Right lung (tissue), 5 donors: ENCODE results near the gene ANXA2R. TPM values are rescaled to one million over a fixed set of nuclear protein-coding genes. Genes with fewer than 3 reads are reported as not detected.
"Not testable (repeated sequence)": the region's sequence is repeated elsewhere in the genome, so short reads cannot be mapped to it uniquely, and the experiment has no call there.

Source experiments
- DNase-seq, 2 donors: peaks; one replicate each; pipeline ENCODE4 v3.0.0-alpha.2; 2013
- polyA plus RNA-seq, 5 donors: library from polyadenylated mRNA; unstranded; fragments of 120-200 nt; gene quantifications; one replicate each; pipeline versions ENCODE4 v1.2.1 to v1.2.3, GENCODE V29; 2013; ENCODE audit warnings: inconsistent platforms in 1 of 5, low replicate concordance in 1 of 5; ENCODE audit not compliant: insufficient read length in 5 of 5, insufficient read depth in 1 of 5

The ANXA2R gene
- polyA plus RNA-seq, 5 donors: 1.1 to 2.4 (median 2.2) TPM

DNA sequence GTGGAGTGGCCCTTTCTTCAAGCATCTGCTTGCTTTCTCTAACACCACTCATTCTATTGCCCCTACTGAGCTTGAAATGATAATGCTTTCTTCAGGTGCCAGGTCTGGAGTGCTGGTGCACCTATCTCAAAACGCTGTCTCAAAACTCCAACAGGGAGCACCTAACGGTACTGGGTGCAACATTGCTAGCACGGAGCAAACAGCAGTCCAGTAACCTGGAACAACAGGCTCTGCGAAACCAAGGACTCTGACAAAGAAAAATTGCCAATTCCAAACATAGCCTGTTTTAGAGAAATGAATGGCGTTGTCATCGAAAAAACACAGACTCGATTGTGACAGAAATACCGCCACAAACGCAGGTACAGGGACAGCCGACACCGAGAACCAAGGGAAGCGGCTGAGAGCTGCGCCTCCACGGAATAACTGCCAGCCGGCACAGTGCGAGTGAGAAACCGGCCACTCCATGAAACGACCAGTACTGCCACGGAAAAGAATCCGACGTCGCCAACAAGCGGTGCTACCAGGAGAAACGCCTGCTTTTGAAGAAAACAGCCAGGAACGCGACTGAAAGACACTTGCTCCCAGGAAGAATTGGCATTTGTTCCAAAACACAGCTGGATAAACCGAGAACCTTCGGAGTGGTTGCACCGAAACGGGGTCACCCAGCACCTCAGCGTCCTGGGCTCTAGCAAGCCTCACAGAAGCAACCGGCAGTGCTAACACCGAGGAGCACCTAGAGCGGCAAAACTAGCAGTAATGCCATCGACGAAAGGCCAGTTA, 3.1 kb downstream of the ANXA2R start:
- peak; percentile 37 to 45 for DNase-seq

GRCh38 chr5:43036409-43036808, 3.7 kb downstream of the ANXA2R start:
- DNase-seq: no peak

GRCh38 chr5:43034591-43034968, 5.5 kb downstream of the ANXA2R start:
- DNase-seq: no peak

DNA sequence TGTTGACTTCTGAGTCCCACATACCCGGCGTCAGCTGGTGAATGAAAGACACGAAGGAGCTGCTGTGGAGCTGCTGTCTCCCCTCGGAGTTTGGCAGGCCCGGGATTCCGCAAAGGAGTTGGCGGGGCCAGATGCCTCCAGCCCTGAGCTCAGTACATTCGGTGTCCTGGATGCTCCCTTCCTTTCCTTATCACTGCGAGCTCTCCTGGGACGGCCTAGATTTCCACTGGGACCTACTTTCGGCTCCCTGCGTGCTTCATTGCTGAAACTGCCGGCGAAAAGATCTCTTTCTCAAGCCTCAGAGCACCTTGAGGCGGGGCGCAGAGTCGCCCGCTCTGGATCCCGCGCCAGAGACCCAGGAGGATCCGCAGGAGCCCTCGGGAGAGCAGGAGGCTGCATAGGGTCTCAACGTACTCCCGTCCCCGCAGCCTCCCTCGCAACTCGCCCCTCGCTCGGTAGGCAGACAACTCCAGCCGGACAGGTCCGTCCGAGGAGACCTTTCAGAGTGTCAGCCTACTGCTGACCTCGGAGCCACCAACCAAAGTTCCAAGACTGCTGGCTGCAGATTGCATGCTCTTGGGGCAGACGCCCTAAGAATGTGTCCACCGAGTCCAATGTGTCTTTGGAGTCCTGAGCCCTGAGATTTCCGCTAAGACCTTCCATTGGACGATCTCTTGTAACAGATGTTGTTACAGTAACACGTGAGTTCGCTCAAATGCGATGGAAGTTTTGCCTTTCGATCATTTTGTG, 6.1 kb downstream of the ANXA2R start:
- no peak for DNase-seq

DNA sequence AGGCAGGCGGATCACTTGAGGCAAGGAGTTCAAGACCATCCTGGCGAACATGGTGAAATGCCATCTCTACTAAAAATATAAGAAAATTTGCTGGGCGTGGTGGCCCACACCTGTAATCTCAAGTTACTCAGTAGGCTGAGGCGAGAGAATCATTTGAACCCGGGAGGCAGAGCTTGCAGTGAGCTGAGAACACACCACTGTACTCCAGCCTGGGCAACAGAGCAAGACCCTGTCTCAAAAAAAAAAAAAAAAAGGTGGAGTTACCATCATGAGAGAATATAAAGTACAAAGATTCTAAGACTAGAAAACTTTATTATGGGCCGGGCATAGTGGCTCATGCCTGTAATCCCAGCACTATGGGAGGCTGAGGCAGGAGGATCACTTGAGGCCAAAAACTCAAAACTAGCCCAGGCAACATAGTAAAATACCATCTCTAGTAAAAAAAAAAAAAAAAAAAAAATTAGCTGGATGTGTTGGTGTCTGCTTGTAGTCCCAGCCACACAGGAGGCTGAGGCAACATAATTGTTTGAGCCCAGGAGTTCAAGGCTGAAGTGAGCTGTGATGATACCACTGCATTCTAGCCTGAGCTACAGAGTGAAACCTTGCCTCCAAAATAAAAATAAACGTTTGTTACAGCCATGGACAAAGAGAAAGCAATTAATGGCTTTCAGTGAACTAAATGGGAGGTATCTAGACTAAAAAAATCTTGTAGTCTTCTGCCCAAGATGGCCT, 12.9 kb downstream of the ANXA2R start:
- DNase-seq: no peak

- DNase-seq: not testable (repeated sequence)
Observed at GRCh38 chr5:43025184-43025950, 14.8 kb downstream of the ANXA2R start.

GRCh38 chr5:43024217-43024616, 15.9 kb downstream of the ANXA2R start:
- no peak for DNase-seq

DNA sequence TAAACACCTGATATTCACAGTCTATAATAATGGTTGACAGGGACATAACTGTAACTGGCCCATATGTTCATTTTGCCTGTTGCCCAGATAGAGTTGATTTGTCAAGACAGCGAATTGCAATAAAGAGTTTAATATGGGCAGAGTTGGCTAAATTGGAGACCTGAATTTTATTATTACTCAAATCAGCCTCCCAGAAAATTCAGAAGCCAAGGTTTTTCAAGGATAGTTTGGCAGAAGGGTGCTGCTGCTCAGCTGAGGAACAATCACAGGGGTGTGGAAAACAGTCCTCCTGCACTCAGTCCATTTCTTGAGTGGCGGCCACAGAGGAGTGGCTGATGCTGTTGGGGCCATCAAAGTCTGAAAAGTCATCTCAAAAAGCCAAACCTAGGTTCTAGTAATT, 19.0 kb downstream of the ANXA2R start:
- no peak for DNase-seq

GRCh38 chr5:43020399-43020746, 19.7 kb downstream of the ANXA2R start:
- no peak for DNase-seq

- peak; percentile 57 to 58 for DNase-seq
Observed at GRCh38 chr5:43019614-43020398, 20.3 kb downstream of the ANXA2R start.

- DNase-seq: no peak
Observed at GRCh38 chr5:43019291-43019613, 20.9 kb downstream of the ANXA2R start.

DNA sequence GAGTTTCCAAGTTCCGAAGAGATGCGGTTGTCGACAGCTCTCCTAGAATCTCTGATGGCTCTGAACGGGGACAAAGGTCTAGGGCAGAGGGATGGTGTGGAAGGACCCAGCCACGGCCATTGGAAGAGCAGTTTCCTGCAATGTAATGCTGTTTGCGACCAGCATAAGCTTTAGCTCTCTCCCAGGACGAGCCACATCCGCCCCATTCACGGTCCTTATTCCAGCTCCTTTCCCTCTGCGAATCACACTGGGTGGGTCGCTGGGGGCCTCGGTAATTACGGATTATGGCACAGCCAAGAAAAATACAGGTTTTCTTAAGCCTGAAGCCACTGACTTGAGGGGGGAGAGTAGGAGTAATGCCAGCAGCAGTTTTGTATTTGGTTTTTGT, 22.7 kb downstream of the ANXA2R start:
- DNase-seq: peak in 1 of 2 donors; percentile 29

DNA sequence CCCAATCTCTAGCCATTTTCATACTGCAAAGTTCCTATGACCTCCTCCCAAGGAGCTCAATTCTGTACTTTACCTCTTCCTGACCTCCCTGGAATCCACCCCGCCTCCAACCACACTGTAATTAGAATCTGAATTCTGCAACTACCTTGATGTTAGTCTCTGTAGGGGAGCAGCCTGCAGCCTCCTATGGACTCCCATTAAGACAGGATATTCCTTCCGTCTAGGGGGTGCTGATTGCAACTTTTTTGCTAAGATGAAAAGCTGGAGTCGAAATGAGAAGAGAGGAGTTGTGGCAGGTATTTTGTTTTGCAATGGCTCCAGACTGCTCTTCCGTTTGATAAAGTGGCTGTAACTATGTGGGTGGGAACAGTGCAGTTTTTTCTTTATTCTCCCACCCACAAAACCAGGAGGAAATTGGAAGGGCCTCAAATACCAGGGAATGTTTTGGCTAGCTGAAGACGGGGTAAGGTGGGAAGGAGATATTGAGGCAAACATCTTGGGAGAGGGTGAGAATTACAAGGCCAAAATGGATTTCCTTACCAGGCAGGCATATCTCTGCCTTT, 23.8 kb downstream of the ANXA2R start:
- no peak for DNase-seq

- DNase-seq: no peak
Observed at GRCh38 chr5:43014522-43014921, 25.6 kb downstream of the ANXA2R start.

- no peak for DNase-seq
Observed at GRCh38 chr5:43010935-43011315, 29.2 kb downstream of the ANXA2R start.

DNA sequence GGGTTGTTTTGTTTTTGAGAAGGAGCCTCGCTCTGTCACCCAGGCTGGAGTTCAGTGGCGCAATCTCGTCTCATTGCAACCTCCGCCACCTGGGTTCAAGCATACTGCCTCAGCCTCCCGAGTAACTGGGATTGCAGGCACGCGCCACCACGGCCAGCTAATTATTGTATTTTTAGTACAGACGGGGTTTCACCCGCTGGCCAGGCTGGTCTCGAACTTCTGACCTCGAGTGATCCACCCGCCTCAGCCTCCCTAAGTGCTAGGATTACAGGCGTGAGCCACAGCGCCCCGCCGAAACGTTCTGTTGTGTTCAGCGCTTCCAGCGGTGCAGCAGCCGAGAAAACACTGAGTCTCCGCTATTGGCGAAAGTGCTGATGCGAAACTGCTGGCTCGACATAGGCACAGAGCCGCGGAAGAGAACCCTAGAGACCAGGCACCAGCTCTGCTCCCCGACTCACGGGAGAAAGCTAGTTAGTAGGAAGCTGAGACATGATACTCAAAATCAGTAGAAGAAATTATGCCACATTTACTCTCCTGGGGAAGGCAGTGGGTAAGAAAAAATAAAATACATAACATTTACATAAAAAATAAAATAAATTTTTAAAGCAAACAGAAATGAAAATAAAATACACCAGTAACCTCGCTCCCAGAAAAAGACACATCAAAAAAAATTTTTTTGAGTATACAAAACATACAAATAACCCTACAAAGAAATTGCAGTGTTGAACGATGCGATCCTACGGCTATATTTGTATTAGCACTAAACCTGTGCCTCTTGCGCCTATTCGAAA, 31.6 kb downstream of the ANXA2R start:
- DNase-seq: peak; percentile 77 to 81

DNA sequence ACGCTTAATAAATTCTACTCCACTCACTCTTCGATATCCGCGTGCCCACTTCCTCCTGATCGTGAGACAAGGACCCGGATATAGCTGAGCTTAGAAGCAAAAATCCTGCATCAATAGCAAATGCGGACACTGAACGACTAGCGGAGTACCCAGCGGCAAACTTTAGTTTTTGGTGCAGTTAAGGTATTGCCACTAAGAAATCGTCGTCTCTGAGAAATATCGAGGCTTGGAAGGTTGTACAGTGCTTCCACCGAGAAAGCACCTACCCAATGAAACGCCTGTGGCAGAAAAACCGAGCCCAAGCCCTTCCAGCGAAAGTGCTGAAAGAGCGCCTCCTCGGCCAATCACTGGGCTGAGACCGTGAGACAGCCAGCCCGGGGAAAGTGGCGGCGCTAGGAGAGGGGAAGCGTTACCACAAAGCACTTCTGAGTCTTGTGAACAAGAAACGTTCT, 32.2 kb downstream of the ANXA2R start:
- peak in 1 of 2 donors; percentile 63 for DNase-seq

DNA sequence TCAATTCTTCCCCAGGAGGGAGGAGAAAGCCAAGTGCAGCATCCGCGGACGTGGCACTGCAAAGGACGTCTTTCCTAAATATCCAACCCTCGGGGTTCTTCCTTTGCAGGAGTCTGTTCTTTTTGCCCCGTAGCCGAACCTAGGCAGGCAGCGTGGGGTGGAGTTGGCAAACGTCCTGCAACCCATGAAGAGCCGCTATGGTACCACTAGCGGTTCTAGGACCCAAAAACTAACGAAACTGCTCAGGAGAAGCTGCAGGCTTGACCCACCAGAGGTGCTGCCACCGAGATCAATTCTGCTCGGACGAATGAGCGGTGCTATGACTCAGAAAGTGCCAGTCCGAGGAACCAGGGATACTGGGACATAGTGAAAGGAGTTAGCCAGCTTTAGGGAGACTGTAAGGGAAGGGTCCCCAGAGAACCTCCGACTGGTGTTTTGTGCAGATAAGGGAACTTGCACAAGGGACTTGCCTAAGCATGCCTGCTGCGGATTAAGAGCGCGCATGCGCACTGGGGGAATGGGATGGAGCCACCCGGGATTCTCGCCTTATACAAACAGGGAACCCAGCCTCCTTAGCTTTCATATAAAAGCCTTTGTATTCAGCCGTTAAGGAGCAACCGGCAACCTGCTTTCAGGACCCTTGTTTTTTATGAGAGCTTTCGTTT, 32.7 kb downstream of the ANXA2R start:
- peak; percentile 77 to 85 for DNase-seq

DNA sequence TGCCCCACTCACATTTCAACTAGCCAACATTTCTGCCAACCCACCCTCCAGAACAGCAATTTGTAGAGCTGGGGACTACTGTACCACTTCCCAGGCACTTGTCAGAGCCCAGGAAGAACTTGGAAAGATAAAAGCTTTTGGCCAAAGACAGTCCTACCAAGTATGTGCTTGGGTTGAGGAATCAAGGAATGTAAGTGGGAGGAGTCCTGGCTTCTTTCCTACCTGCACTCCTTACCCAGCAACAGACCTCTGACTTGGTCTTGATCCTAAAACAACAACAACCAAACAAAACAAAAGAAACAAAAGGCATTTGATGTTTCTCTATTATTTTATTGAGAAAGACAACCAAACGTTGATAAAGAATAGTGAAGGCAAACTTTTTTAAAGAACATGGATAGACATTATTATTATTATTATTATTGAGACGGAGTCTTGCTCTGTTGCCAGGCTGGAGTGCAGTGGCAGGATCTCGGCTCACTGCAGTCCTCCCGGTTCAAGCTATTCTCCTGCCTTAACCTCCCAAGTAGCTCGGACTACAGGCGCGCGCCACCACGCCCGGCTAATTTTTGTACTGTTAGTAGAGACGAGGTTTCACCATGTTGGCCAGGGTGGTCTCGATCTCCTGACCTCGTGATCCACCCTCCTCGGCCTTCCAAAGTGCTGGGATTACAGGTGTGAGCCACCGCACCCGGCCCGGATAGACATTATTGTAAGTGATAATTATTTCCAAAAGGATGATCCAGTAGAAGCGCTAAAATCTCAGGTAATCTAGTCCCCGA, 33.5 kb downstream of the ANXA2R start:
- DNase-seq: no peak
